Smooth muscle cell (in vitro differentiated cells): ENCODE results near the gene JAZF1. TPM values are rescaled to one million over a fixed set of nuclear protein-coding genes. Genes with fewer than 3 reads are reported as not detected.

Experiments
- DNase-seq: peaks from one replicate; lab custom pipeline; 2025; ENCODE audit not compliant: unreplicated experiment; lab: John Stamatoyannopoulos, UW
- H2AFZ ChIP-seq: fragments of 200-600 bp; sonication (generic); 2 replicates; pipeline ENCODE4 v1.6.0; 2016; ENCODE audit warnings: antibody characterized with exemption, low read depth, mild to moderate bottlenecking
- H3F3A ChIP-seq: fragments of 200-600 bp; sonication (generic); 2 replicates; pipeline ENCODE4 v1.6.0; 2017; ENCODE audit warnings: antibody characterized with exemption, low read depth
- H3K27ac ChIP-seq: fragments of 200-600 bp; sonication (generic); 2 replicates; pipeline ENCODE4 v1.5.1; 2016; ENCODE audit warnings: low read depth, mild to moderate bottlenecking
- H3K27me3 ChIP-seq: fragments of 200-600 bp; sonication (generic); 2 replicates; pipeline ENCODE4 v1.6.1; 2016; ENCODE audit warnings: low read depth, mild to moderate bottlenecking
- H3K36me3 ChIP-seq: fragments of 200-600 bp; sonication (generic); 2 replicates; pipeline ENCODE4 v1.5.1; 2016; ENCODE audit warnings: low read depth
- H3K4me1 ChIP-seq: fragments of 200-600 bp; sonication (generic); 2 replicates; pipeline ENCODE4 v1.5.1; 2016; ENCODE audit warnings: low read depth
- H3K4me2 ChIP-seq: fragments of 200-600 bp; sonication (generic); 2 replicates; pipeline ENCODE4 v1.6.0; 2016; ENCODE audit warnings: mild to moderate bottlenecking
- H3K4me3 ChIP-seq: fragments of 200-600 bp; sonication (generic); 2 replicates; pipeline ENCODE4 v1.5.1; 2016; ENCODE audit warnings: mild to moderate bottlenecking
- H3K79me2 ChIP-seq: fragments of 200-600 bp; sonication (generic); 2 replicates; pipeline ENCODE4 v1.6.0; 2016; ENCODE audit warnings: low read depth, mild to moderate bottlenecking
- H3K9ac ChIP-seq: fragments of 200-600 bp; sonication (generic); 2 replicates; pipeline ENCODE4 v1.6.0; 2016; ENCODE audit warnings: low read depth
- H3K9me3 ChIP-seq: fragments of 200-600 bp; sonication (generic); replicated peaks from 2 replicates; pipeline ENCODE4 v1.5.1; 2016; ENCODE audit warnings: low read depth
- H4K20me1 ChIP-seq: fragments of 200-600 bp; sonication (generic); 2 replicates; pipeline ENCODE4 v1.6.0; 2016; ENCODE audit warnings: low read depth
- CTCF ChIP-seq: fragments of 200-600 bp; sonication (generic); IDR thresholded peaks from 2 replicates; pipeline ENCODE4 v1.5.1; 2017; ENCODE audit warnings: borderline replicate concordance, mild to moderate bottlenecking, antibody characterized with exemption; ENCODE audit not compliant: insufficient read depth, poor library complexity, severe bottlenecking
- WGBS: methylation state at CpG from one replicate; pipeline ENCODE4 v1.1.7; 2016; ENCODE audit warnings: low lambda C conversion rate; 5-methylcytosine and 5-hydroxymethylcytosine counted together
- polyA plus RNA-seq: library from polyadenylated mRNA; unstranded; fragments of >200 nt; fragmentation: Nextera tagmentation; extraction: Ambion mirVana; gene quantifications from 2 replicates; pipeline ENCODE4 v1.2.1, GENCODE V29; 2016
- total RNA-seq: library from RNA; depleted of rRNA; stranded (reverse); fragments of >200 nt; gene quantifications from 2 replicates; pipeline ENCODE4 v1.2.3, GENCODE V29; 2014

JAZF1 gene
- total and polyA plus RNA-seq, 2 experiments from 2014 or later: 17.4 to 18.0 TPM

- Histone ChIP-seq H3K4me2 (no peak overlapping the region), H4K20me1 (no peaks in the 10 kb centered on the region), H3K9me3 (no peaks in the 10 kb centered on the region), H3K27me3 (no peaks in the 10 kb centered on the region), H3K36me3 (no peaks in the 10 kb centered on the region), H3K9ac (no peak overlapping the region), H3F3A (peaks cover 12% of the 10 kb centered on the region), H3K4me1 (peaks cover 3% of the 10 kb centered on the region), H3K79me2 (peaks cover 8% of the 10 kb centered on the region), H3K4me3 (no peak overlapping the region), H3K27ac (no peak overlapping the region), H2AFZ (no peak overlapping the region)
- no peak for DNase-seq
- 86% methylated on average over 6 of the region's 6 CpGs for WGBS
- TF ChIP-seq CTCF: no peak
Observed at GRCh38 chr7:27944643-27945042, 236.0 kb downstream of the JAZF1 start.

- H3K4me1 ChIP-seq: peaks cover 3% of the 10 kb centered on the region
- no peak overlapping the region for H3K4me3 ChIP-seq
- H3F3A ChIP-seq: peaks cover 12% of the 10 kb centered on the region
Observed at GRCh38 chr7:27943241-27943640, 237.4 kb downstream of the JAZF1 start.

DNA sequence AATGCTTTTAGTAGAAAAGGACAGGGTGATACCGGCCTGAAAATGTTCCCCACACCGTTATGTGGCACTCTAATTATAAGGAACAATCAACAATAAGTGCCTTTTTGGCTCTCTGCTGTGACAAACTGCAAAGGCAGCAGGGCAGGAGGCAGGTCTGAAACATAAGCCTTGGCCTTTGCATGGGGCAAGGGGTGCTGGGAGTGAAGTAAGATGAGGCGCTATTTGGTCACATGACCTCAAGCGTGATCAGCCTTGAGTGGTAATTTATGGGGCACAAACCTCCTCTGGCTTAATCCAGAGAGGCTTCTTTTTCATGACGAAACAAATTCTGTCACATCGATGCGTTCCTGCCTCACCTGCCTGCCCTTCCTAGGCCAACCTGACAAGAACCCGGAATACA is 237.9 kb downstream of the JAZF1 start:
- peaks cover 8% of the 10 kb centered on the region for H3K79me2 ChIP-seq
- no peaks in the 10 kb centered on the region for H4K20me1 ChIP-seq
- H3K36me3 ChIP-seq: no peaks in the 10 kb centered on the region
- H3K9ac ChIP-seq: no peak overlapping the region
- no peak overlapping the region for H2AFZ ChIP-seq
- H3K4me2 ChIP-seq: no peak overlapping the region
- no peak for DNase-seq
- H3K27me3 ChIP-seq: no peaks in the 10 kb centered on the region
- TF ChIP-seq CTCF: no peak
- 93% methylated on average over 8 of the region's 8 CpGs for WGBS
- no peak overlapping the region for H3K4me3 ChIP-seq
- H3F3A ChIP-seq: peaks cover 12% of the 10 kb centered on the region
- no peaks in the 10 kb centered on the region for H3K9me3 ChIP-seq
- no peak overlapping the region for H3K27ac ChIP-seq
- peaks cover 3% of the 10 kb centered on the region for H3K4me1 ChIP-seq

More at GRCh38 chr7:27943241-27943640, 237.4 kb downstream of the JAZF1 start:
- no peak for TF ChIP-seq CTCF
- H2AFZ ChIP-seq: no peak overlapping the region
- 72% methylated on average over 14 of the region's 14 CpGs for WGBS
- H3K79me2 ChIP-seq: peaks cover 8% of the 10 kb centered on the region
- H3K27ac ChIP-seq: no peak overlapping the region
- H3K27me3 ChIP-seq: no peaks in the 10 kb centered on the region
- no peaks in the 10 kb centered on the region for H3K9me3 ChIP-seq
- no peaks in the 10 kb centered on the region for H4K20me1 ChIP-seq
- no peaks in the 10 kb centered on the region for H3K36me3 ChIP-seq
- no peak overlapping the region for H3K4me2 ChIP-seq
- no peak overlapping the region for H3K9ac ChIP-seq
- no peak for DNase-seq

- H3K4me2 ChIP-seq: no peak overlapping the region
- no peak overlapping the region for H3K9ac ChIP-seq
- H3F3A ChIP-seq: peaks cover under 1% of the 10 kb centered on the region
- no peak overlapping the region for H2AFZ ChIP-seq
- DNase-seq: no peak
- H3K4me3 ChIP-seq: no peak overlapping the region
- TF ChIP-seq CTCF: no peak
- H3K27ac ChIP-seq: no peak overlapping the region
- H4K20me1 ChIP-seq: no peaks in the 10 kb centered on the region
- H3K9me3 ChIP-seq: no peaks in the 10 kb centered on the region
- no peaks in the 10 kb centered on the region for H3K27me3 ChIP-seq
- H3K4me1 ChIP-seq: peaks cover 3% of the 10 kb centered on the region
- H3K36me3 ChIP-seq: no peaks in the 10 kb centered on the region
- WGBS: 70% methylated on average over 2 of the region's 2 CpGs
- H3K79me2 ChIP-seq: peaks cover 8% of the 10 kb centered on the region
Observed at GRCh38 chr7:27941522-27941921, 239.1 kb downstream of the JAZF1 start.
